ENCODE data around the gene LRMDA.

The LRMDA gene

DNA sequence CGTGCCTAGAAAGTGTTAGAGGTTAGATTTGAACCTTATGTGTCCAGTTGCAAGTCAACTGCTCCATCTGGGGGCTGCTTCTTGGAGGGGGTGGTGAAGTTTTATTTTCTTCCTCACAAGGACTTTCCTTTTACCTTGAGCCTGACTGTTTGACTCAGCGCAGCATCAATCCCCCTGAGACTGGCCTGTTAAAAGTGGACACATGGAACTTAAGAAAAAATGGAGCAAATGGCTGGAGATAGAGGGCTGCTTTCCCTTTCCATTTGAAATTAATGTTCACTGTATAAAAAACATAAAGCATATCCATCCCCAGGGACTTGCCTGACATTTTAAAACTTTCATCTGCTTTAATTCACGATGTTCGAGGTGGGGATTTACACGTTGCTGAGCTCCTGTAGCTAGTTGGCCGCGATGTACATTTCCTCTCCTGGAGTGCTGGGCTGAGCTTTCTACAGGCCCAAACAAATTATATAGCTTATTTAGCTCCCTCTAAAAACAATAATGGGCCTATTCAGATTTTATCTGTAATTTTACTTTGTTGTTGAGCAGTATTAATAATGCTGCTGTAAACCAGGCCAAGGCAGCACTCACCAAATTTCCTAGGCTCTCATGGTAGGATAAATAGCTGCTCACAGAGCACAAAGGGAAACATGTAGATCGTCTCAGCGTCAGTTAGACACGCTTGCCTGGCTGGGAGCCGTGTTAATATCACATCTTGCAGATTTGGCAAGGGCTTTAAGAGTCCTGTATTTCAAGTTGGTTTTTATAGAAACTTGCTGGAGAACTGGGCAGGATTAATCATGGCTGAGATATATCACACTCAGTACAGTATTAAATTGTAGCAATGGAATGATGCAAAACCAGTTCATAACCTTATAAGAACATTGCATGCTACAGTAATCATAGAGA is 251.5 kb downstream of the LRMDA start:
- DNase-seq = no peak

DNA sequence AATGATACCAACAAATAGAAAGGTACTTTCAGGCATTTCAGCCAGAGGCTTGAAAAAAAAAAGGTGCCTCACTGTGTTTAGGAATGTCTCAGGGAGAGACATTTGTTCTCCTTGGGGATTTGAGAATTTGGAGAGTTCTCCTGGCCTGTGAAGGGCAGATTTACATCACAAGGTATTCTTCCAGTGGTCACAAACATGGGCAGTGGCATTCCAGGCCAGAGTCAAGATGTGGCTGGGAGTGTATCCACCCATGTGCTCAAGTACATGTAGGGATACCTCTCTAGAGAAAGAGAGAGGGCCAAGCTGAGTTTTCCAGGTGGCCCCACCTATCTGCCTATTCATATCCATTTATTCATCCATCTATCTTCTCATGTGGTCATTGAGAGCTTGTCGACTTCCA is 253.8 kb downstream of the LRMDA start:
- DNase-seq = no peak

DNA sequence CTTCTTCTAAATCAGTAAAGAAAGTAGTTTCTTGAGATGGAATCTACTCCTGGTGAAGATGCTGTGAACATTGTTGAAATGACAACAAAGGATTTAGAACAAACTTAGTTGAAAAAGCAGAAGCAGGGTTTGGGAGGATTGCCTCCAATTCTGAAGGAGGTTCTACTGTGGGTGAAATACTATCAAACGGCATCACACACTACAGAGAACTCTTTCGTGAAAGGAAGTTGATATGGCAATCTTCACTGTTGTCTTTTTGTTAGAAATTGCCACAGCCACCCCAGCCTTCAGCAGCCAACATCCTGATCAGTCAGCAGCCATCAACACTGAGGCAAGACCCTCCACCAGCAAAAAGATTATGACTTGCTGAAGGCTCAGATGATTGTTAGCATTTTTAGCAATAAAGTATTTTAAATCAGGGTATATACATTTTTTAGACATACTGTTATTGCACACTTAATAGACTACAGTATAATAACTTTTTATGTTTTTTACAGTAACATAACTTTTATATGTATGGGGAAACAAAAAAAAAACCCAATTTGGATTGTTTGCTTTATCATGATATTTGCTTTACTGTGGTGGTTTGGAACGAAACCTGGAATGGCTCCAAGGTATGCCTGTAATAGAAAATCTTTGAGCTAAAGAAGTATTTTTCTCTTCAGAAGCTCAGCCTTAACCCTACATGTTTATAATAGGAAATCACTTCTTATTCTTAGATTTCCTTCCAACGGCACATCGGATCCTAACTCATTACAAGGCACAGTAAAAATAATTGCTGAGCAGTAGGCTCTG is 257.3 kb downstream of the LRMDA start:
- no peak for DNase-seq

DNA sequence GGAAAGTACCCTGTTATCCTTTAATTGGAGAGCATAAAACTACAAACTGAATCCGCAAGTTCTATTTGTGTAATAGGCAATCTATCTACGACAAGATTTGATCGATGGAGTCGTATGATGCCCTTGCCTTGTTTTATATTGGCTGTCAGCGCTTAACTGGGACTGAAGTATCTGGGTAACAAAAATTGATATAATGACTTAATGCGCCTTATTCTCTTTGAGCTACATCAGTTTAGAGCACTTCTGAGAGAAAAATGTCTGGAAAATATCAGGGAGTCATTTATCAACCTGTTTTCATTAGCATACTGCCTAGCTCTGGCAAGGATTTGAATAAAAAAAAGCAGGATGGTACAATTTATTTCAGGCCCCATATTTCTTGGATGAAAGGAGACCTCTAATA is 262.1 kb downstream of the LRMDA start:
- DNase-seq = no peak

DNA sequence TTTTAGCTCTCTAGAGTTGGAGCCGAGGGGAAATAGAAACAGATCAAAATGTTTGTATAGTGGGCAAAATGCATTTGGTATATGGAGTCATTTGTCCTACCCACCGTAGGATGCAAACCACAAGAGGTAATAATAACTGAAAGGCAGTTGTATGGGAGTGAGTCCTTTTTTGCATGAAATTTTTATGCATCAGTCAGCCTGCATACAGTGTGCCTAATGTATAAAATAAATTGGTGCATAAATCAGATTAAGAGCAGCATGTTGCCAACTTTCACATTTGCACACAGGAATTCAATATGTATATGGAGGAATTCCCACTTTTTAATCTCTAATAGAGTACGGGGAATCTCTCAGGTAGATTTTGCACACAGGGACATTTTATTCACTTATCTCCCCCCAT is 262.8 kb downstream of the LRMDA start:
- no peak for DNase-seq

DNA sequence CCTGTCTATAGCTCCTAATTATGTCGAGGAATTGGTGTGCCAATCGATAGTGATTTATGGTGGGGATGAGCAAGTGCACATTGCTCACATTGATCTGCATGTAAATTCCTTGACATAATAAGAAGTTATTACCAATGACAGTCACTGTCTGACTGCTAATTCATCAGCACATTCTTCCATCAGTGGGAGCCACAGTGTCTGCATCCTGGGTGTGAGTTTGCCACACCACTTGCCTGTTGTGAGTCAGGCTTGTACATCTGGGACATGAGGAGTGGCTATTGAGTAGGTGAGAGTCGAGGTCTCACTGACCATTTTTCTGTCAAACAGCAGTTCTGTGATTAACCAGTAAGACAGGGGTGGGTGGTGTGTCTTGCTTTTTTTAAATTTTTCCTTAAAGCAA is 263.4 kb downstream of the LRMDA start:
- no peak for DNase-seq

DNA sequence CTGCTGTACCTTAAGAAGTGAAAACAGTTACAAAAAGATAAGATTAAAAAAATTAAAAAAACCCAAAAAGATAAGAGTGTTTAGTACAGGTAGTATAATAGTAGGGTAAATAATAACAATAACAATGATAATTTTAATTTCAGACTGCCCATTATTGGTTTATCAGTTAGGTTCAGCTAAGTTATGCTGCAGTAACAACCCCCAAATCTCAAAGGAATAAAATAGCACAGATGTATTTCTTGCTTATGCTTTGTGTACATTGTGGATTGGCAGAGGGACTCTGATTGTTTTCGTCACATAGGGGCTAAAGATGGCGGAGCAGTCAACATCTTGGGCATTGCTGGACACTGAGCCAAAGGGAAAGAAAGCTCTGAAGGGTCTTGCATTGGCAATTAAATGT is 264.6 kb downstream of the LRMDA start:
- DNase-seq = no peak

DNA sequence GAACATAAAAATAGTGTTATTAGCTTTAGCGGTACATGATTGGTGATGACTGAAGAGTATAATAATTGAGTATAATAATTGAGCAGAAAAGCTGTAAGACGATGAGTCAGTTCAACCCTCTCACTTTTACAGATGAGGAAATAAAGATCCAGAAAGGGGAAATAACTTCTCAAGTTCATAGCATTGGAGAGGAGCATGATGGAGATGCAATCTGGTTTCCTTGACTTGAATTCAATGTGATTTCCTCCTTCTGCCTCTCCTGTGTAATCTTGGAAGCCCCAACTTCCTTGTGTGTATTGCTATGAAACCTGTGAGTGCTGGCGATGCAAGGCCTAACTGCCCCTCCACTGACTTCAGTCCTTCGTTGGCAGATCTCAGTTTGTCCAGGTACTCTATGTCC is 265.1 kb downstream of the LRMDA start:
- no peak for DNase-seq

DNA sequence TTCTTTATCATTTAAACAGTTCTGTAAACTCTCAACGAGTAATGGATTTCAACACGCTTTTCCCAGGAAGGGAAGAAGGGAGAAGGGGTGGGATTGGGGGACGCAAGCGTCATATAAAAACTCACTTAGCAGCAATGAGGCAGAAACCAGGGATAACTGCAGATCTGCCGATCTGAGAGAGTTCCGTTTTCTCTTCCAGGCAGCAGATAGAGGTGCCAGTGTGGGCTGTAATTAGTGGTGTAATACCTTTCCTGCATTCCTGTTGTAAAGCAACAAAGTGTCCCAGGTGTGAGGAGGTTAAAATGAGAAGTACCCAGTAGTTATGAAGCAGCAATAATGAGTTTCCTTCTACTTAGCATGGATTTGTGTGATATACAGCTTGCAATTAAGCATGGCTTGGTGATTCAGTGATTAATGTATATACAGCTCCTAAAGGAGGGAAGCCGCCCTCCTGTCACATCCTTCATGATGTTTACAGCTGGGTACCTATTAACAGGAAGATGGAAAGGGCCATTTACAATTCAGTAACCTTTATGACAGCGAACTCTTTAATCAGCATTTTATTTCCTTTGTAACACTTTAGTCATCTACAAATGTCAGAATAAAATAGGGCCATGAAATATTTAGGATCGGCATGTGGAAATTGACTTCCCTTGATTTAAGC is 271.9 kb downstream of the LRMDA start:
- DNase-seq = no peak

DNA sequence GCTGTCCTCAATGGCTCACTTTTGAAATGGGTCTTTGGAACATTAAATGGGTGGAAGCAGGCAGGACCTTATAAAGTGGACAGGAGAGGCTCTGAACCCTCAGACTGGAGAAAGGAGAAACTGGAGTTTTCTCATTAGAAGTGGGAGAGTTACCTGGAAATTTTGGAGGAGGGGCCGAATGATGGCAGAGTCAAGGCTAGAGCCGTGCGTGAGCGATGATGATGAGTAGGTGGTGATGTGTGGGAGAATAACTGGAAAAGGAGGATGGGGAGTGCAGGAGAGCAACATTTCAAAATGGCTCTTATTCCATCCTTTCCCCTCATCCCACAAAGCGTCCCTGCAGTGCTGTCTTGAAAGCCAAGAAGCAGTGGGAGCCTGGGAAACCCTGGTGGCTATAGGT is 274.0 kb downstream of the LRMDA start:
- no peak for DNase-seq

DNA sequence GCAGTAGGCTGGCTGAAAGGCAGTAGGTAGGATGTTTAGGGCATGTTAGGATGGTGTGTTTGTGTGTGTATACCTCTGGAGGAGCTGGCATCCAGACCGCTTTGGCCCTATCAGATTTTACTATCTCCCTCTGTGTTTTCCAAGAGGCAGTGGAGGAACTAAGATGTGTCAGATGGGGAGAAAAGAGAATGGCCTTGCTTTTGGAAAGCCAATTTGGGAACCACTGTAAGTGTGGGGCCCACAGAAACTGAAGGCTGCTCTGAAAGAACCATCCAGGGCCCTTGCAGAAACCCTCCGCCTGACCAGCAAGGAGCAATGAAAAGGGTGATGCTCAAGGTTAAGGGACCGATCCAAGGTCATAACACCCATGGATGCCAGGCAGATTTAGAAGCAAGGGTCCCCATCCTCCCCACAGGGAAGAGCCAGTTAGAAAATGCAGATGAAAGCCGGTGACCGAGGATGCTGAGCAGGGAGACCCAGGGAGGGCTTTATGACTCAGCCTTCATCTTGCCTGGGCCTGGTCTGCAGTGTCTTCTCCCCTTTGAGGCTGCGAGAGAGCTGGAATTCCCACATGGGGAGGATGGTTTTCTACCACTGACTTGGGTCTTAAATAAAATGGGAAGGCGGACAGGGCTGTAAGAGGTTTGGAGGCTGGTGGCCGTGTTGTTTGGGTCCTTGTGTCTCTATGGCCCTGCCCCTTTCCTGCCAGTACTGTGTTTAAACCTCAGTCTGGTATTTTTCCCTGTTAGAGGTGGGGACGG is 275.8 kb downstream of the LRMDA start:
- DNase-seq = no peak

DNA sequence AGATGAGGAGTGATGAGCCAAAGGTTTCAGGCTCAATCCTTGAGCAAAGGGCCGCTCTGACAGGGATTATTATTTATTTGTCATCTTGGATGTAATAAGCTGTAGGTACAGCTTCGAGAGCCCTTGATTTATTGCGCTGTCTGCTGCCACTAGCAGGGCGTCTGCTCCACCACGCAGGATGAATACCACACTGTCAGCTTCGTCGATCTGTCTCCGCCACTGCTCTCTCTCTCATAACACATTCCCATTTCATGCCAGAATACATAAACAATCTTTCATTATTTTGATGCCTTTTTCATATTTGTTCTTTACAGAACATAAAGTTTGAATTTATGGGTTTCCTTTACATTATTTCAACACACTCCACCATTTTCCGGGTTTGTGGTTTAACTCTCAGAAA is 276.6 kb downstream of the LRMDA start:
- DNase-seq = no peak

DNA sequence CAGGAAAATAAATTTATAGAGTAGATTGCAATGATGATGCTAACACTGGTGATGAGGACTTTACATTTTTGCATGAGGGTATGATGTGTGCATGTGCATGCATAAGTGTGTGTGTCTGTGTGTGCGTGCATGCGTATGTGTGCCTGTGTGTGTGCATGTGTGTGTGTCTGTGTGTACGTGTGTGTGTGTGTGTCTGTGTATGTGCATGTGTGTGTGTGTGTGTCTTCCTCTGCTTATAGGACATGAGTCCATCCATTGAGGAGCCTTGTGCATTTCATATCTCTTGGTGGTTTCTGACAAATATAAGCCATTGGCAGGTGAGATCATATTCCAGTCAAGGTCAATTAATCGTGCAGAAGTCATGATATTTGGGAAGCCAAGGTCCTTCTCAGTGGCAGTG is 277.8 kb downstream of the LRMDA start:
- no peak for DNase-seq

DNA sequence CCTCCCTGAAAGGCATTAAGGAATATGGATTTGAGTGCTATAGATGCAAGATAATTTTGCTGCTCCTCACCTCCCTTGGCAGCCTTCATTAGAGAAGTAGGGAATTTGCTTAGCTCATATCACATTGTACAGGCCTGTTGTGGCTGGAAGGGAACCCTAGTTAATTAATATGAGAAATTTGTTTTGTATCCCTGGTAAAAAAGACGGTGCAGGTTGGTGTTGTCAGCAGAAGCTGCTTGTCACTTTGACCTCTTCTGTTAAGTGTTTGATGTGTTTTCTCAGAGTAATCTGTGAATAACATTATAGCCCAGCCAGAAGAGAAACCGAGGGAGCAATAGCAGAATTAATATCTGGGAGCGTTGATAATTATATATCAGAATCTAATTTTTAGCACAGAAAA is 278.4 kb downstream of the LRMDA start:
- no peak for DNase-seq

DNA sequence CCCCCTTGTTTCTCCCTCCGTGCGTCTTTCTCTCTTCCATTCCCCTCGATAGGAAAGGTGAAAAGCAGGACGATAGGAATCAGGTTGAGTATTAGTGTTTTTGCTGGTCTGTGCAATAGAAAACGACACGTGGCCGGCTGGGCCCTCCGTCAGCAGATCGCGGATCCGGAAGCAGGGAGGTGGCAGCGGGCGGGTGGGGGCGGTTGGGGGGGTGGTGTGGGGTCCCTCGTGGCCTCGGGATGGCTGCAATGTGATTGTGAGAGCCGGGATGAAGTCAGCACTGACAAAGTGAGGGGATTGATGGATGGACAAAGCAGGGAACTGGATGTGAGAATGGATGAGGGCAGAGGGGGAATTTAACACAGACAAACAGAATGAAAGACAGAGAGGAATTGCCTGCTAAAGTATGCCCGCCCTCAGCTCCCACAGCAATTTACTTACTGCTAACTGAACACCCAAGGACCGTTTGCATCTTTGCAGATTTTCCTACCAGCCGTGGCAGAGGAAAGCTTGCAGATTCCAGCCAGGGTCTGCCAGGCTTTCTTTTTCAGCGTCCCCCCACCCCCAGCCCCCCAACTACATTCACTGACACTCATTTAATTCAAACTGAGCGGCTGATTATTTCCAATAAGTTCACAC is 280.9 kb downstream of the LRMDA start:
- DNase-seq = no peak

DNA sequence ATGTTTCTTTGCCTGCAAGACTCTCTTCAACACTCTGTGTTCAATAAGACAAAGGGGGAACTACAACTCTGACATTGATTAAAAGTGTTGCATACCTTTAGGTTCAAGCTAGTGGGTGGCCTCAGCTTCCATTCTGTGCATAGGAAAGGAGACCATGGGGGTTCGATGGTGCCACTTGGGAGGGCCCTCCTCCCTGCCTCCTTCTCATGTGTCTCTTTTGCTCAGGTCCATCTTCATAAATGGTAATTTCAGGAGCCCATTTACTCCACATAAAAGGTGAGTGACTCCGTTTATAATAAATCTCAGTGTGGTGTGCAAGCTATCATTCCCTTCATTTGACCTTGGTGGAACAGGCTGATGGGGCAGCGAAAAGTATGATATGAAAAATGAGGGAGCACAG is 285.1 kb downstream of the LRMDA start:
- DNase-seq = no peak

DNA sequence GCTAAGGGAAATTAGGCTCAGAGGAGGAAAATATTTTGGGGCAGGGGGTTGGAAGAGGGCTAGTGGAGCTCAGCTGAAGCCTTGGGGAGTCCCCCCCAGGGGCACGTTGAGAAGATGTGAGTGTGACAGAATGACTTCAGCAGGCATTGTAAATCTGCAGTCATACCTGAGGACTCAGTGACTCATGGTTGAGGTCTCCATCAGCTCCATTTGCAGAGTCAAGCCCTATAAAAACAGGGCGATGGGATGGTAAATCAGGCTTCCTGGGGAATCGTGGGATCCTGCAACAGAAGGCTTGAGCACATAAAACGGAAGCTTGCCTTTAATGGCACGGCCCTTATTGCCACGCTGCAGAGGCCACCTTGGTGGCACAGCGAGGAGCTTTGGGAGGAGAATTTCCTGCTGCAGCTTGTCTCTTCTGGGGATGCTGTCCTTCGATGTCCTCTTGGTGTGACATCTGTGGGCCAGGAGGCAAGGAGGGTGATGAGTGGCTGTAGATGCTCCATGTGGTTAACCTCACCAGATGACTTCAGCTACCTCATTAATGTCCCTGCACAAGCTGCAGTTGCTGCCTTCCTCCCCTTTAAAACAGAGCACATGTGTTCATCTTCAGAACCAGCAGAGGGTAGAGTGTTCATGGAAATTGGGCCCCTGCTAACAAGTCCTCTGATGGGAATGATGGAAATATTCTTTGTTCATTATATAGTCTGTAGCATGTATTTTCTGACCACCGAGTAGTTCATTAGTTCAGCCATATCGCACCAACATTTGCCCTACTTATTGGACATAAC is 285.9 kb downstream of the LRMDA start:
- no peak for DNase-seq

DNA sequence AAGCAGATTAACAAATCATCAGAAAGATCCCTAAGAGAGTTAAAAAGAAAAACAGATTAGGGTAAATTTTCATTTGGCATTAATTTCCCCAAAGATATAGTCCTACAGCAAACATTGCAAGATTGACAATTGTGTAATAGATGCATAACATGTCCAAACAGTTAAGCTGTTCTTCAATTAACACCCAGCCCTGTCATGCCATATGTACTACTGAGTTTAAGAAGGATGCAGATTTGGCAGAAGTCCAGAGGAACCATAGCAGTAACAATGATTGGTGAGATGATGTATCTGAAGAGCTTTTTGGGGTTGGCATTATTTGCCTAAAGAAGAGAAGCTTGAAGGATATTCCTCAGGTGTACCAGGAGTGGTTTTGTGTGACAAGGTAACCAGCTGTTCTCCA is 287.6 kb downstream of the LRMDA start:
- no peak for DNase-seq

DNA sequence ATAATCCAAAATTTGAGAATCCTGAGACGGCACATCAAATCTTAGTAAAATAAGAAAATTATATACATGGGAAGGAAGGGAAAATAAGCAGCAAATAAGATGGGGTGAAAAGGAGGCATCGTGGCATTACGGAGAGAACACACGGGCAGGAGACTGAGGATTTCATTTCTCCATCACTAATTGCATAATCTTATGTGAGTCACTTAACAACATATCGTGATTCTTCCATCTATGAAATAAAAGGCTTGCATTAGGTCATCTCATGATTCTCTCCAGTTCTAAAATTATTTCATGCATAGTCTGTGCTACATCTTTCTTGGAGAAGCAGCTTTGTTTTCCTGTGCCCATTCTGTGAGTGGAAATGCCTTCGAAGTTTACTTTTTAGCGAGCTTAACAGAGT is 288.7 kb downstream of the LRMDA start:
- DNase-seq = no peak

DNA sequence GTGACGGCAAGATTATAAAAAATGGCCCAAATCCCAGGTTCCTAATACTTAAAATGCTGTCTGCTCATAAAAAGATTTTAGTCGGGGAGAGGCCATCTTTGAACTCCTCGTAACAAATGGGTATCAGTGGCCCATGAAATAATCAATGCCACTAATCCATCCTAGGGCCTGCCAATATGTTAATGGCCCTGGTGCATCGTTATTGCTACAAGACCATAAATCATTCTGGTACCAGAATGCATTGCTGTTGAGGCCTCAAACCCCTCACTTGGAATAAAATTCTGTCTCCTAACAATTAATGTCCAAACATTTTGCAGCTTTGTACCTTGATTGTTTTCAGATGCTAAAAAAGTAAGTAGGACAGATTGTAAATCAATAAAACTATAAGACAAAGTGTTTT is 290.6 kb downstream of the LRMDA start:
- DNase-seq = no peak

DNA sequence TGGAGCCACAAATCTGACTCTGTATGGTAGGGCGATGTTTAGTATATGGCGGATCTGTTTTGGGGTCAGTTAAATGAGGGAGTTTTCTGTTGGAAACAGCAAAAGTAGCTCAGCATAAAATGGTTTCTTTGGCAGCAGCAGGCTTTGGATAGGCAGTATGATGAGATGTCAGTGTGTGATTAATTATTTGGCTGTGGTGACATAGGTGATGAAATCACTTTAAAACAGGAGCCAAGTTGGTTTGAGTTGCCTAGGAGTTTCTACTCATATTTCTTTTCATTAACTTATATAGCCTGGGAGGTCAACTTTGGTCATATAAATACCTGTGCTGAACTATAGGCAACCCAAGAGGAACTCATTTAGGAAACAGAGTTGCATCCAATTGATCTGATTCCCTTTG is 291.2 kb downstream of the LRMDA start:
- no peak for DNase-seq
